GM21423 (cell line): ENCODE results near the gene DCPS.

Experiments
- ATAC-seq: cut with Tn5 transposase; IDR thresholded peaks from one replicate; pipeline ENCODE4 v1.9.1; 2021; ENCODE audit warnings: mild to moderate bottlenecking, moderate library complexity; ENCODE audit not compliant: unreplicated experiment

DCPS gene

GRCh38 chr11:126327281-126328000 lies 23.6 kb downstream of the DCPS start:
- ATAC-seq = no peak

GRCh38 chr11:126328001-126328390 lies 24.1 kb downstream of the DCPS start:
- ATAC-seq = no peak

GRCh38 chr11:126328444-126328843 lies 24.6 kb downstream of the DCPS start:
- no peak for ATAC-seq

GRCh38 chr11:126328938-126329643 lies 25.2 kb downstream of the DCPS start:
- no peak for ATAC-seq

- no peak for ATAC-seq
These were observed 25.9 kb downstream of the DCPS start for GRCh38 chr11:126329644-126330211.

- ATAC-seq = no peak
These were observed 27.4 kb downstream of the DCPS start for GRCh38 chr11:126331286-126331685.

GRCh38 chr11:126332221-126332711 lies 28.4 kb downstream of the DCPS start:
- ATAC-seq = no peak

GRCh38 chr11:126333142-126333541 lies 29.3 kb downstream of the DCPS start:
- ATAC-seq = no peak

GRCh38 chr11:126334659-126335462 lies 31.0 kb downstream of the DCPS start:
- no peak for ATAC-seq

- ATAC-seq = no peak
These were observed 31.6 kb downstream of the DCPS start for GRCh38 chr11:126335463-126335760.

- ATAC-seq = no peak
These were observed 32.3 kb downstream of the DCPS start for GRCh38 chr11:126336138-126336541.

GRCh38 chr11:126336671-126337101 lies 32.8 kb downstream of the DCPS start:
- no peak for ATAC-seq

GRCh38 chr11:126337126-126337473 lies 33.2 kb downstream of the DCPS start:
- no peak for ATAC-seq

GRCh38 chr11:126337474-126338241 lies 33.8 kb downstream of the DCPS start:
- no peak for ATAC-seq

GRCh38 chr11:126338346-126339055 lies 34.6 kb downstream of the DCPS start:
- ATAC-seq = no peak

- no peak for ATAC-seq
These were observed 35.4 kb downstream of the DCPS start for GRCh38 chr11:126339073-126339862.

- no peak for ATAC-seq
These were observed 36.1 kb downstream of the DCPS start for GRCh38 chr11:126339863-126340434.

- no peak for ATAC-seq
These were observed 37.2 kb downstream of the DCPS start for GRCh38 chr11:126340960-126341606.
